H9 (cell line): ENCODE measurements around the gene TIPARP. TPM values are rescaled to one million over a fixed set of nuclear protein-coding genes. Genes with fewer than 3 reads are reported as not detected.

ENCODE experiments used
- DNase-seq: peaks from one replicate; pipeline ENCODE4 v3.0.0-alpha.2; 2017
- H2AFZ ChIP-seq: one replicate; pipeline ENCODE4 v1.6.1; 2013; ENCODE audit warnings: mild to moderate bottlenecking, low read length, control low read depth, moderate library complexity
- H2AK5ac ChIP-seq: 2 replicates; pipeline ENCODE4 v1.6.1; 2013; ENCODE audit warnings: low read length, control low read depth, mixed read lengths; ENCODE audit not compliant: insufficient read length
- H2BK120ac ChIP-seq: one replicate; pipeline ENCODE4 v1.6.1; 2013; ENCODE audit warnings: low read depth, mild to moderate bottlenecking, low read length, control low read depth, inconsistent platforms; ENCODE audit not compliant: poor library complexity, severe bottlenecking
- H2BK12ac ChIP-seq: 2 replicates; pipeline ENCODE4 v1.6.1; 2013; ENCODE audit warnings: low read length, control low read depth, mixed read lengths, low read depth; ENCODE audit not compliant: insufficient read length
- H2BK15ac ChIP-seq: 2 replicates; pipeline ENCODE4 v1.6.1; 2013; ENCODE audit warnings: low read depth, low read length, control low read depth
- H2BK20ac ChIP-seq: one replicate; pipeline ENCODE4 v1.6.1; 2013; ENCODE audit warnings: low read depth, mild to moderate bottlenecking, low read length, control low read depth, inconsistent platforms; ENCODE audit not compliant: poor library complexity, severe bottlenecking
- H2BK5ac ChIP-seq: 2 replicates; pipeline ENCODE4 v1.6.1; 2013; ENCODE audit warnings: low read length, control low read depth, mixed read lengths; ENCODE audit not compliant: insufficient read length
- H3K14ac ChIP-seq: 2 replicates; pipeline ENCODE4 v1.6.1; 2013; ENCODE audit warnings: low read length, control low read depth; ENCODE audit not compliant: insufficient read depth
- H3K18ac ChIP-seq: 2 replicates; pipeline ENCODE4 v1.6.1; 2013; ENCODE audit warnings: low read depth, mild to moderate bottlenecking, mixed read lengths, low read length, control low read depth; ENCODE audit not compliant: insufficient read length
- H3K23ac ChIP-seq: 2 replicates; pipeline ENCODE4 v1.6.1; 2013; ENCODE audit warnings: low read length, control low read depth, mixed read lengths, low read depth; ENCODE audit not compliant: insufficient read length
- H3K23me2 ChIP-seq: 2 replicates; pipeline ENCODE4 v1.6.1; 2013; ENCODE audit warnings: low read depth, mild to moderate bottlenecking, mixed read lengths, low read length, control low read depth; ENCODE audit not compliant: insufficient read length, poor library complexity, severe bottlenecking
- H3K27ac ChIP-seq: 2 replicates; pipeline ENCODE4 v1.5.1; 2013; ENCODE audit warnings: low read length, control low read depth, mixed read lengths, low read depth; ENCODE audit not compliant: insufficient read length
- H3K27me3 ChIP-seq: 2 replicates; pipeline ENCODE4 v1.6.1; 2013; ENCODE audit warnings: low read length, control low read depth, inconsistent platforms; ENCODE audit not compliant: insufficient read depth
- H3K4ac ChIP-seq: 2 replicates; pipeline ENCODE4 v1.6.1; 2013; ENCODE audit warnings: low read depth, mild to moderate bottlenecking, control low read depth, inconsistent platforms, low read length, moderate library complexity
- H3K4me1 ChIP-seq: 2 replicates; pipeline ENCODE4 v1.6.1; 2013; ENCODE audit warnings: low read length, control low read depth, inconsistent platforms; ENCODE audit not compliant: insufficient read depth
- H3K4me2 ChIP-seq: 2 replicates; pipeline ENCODE4 v1.6.1; 2013; ENCODE audit warnings: low read length, control low read depth, mixed read lengths; ENCODE audit not compliant: insufficient read length, insufficient read depth
- H3K56ac ChIP-seq: 2 replicates; pipeline ENCODE4 v1.6.1; 2013; ENCODE audit warnings: low read depth, mild to moderate bottlenecking, mixed read lengths, low read length, control low read depth; ENCODE audit not compliant: insufficient read length
- H3K79me1 ChIP-seq: 2 replicates; pipeline ENCODE4 v1.6.1; 2013; ENCODE audit warnings: low read depth, mild to moderate bottlenecking, moderate library complexity, low read length, control low read depth, inconsistent platforms; ENCODE audit not compliant: insufficient read depth, poor library complexity, severe bottlenecking
- H3K79me2 ChIP-seq: 2 replicates; pipeline ENCODE4 v1.6.1; 2013; ENCODE audit warnings: low read length, control low read depth, inconsistent platforms; ENCODE audit not compliant: insufficient read depth
- H3K9ac ChIP-seq: 2 replicates; pipeline ENCODE4 v1.6.1; 2013; ENCODE audit warnings: low read length, control low read depth, mixed read lengths; ENCODE audit not compliant: insufficient read length; ENCODE audit errors: extremely low read depth
- H3K9me3 ChIP-seq: one replicate; pipeline ENCODE4 v1.6.1; 2013; ENCODE audit warnings: low read depth, low read length, inconsistent platforms; ENCODE audit not compliant: control insufficient read depth
- H3T11ph ChIP-seq: one replicate; pipeline ENCODE4 v1.6.1; 2013; ENCODE audit warnings: mild to moderate bottlenecking, low read length, control low read depth, inconsistent platforms
- H4K20me1 ChIP-seq: one replicate; pipeline ENCODE4 v1.6.1; 2013; ENCODE audit not compliant: control insufficient read depth, insufficient read length, insufficient read depth
- H4K5ac ChIP-seq: 2 replicates; pipeline ENCODE4 v1.6.1; 2013; ENCODE audit warnings: low read depth, mild to moderate bottlenecking, mixed read lengths, low read length, control low read depth; ENCODE audit not compliant: insufficient read length
- H4K8ac ChIP-seq: replicated peaks from 2 replicates; pipeline ENCODE4 v1.6.1; 2013; ENCODE audit warnings: low read length, control low read depth, mixed read lengths, low read depth; ENCODE audit not compliant: insufficient read length
- H4K91ac ChIP-seq: 2 replicates; pipeline ENCODE4 v1.6.1; 2013; ENCODE audit warnings: low read depth, mild to moderate bottlenecking, moderate library complexity, mixed read lengths, low read length, control low read depth; ENCODE audit not compliant: insufficient read length
- H3K27ac Mint-ChIP-seq, 3 experiments: 2 replicates in 2 of 3; 3 replicates in 1 of 3; pipeline ENCODE4 v1.8.0; 2020 to 2021; ENCODE audit warnings: mixed read lengths in 3 of 3, mild to moderate bottlenecking in 1 of 3, moderate library complexity in 1 of 3
- H3K27me3 Mint-ChIP-seq: 2 replicates; pipeline ENCODE4 v1.8.0; 2021; ENCODE audit warnings: low read depth, mild to moderate bottlenecking, moderate library complexity, mixed read lengths
- H3K36me3 Mint-ChIP-seq, 3 experiments: 2 replicates in 2 of 3; 3 replicates in 1 of 3; pipeline ENCODE4 v1.8.0; 2020 to 2021; ENCODE audit warnings: low read depth in 3 of 3, mixed read lengths in 3 of 3; ENCODE audit not compliant: insufficient read depth in 1 of 3
- H3K4me1 Mint-ChIP-seq, 2 experiments: 2 replicates each; pipeline ENCODE4 v1.8.0; 2020; ENCODE audit warnings: mixed read lengths in 2 of 2
- H3K4me3 Mint-ChIP-seq, 2 experiments: 2 replicates in 1 of 2; 3 replicates in 1 of 2; pipeline ENCODE4 v1.8.0; 2020 to 2021; ENCODE audit warnings: mild to moderate bottlenecking in 2 of 2, mixed read lengths in 2 of 2, moderate library complexity in 1 of 2
- H3K9me3 Mint-ChIP-seq, 2 experiments: 2 replicates in 1 of 2; 3 replicates in 1 of 2; pipeline ENCODE4 v1.8.0; 2020; ENCODE audit warnings: mild to moderate bottlenecking in 2 of 2, mixed read lengths in 2 of 2, moderate library complexity in 1 of 2
- WGBS: extraction: QIAGEN DNeasy Blood & Tissue Kit; methylation state at CpG from one replicate; pipeline ENCODE4 v1.1.7; 2013; ENCODE audit warnings: missing lambda C conversion rate, low lambda C conversion rate, mixed read lengths; ENCODE audit not compliant: insufficient read length; ENCODE audit errors: extremely low coverage; 5-methylcytosine and 5-hydroxymethylcytosine counted together
- total RNA-seq: library from RNA; stranded (reverse); gene quantifications from 2 replicates; pipeline ENCODE4 v1.2.1, GENCODE V29; 2021
- TF ChIP-seq, protein P1 (sequence below): fragments of 200-600 bp; sonication (generic); conservative IDR thresholded peaks from 3 replicates; pipeline ENCODE4 v1.8.0; 2021; ENCODE audit warnings: antibody characterized with exemption, mild to moderate bottlenecking

TIPARP gene
- total RNA-seq, 1 experiment from 2014 or later = 5.9 TPM

DNA sequence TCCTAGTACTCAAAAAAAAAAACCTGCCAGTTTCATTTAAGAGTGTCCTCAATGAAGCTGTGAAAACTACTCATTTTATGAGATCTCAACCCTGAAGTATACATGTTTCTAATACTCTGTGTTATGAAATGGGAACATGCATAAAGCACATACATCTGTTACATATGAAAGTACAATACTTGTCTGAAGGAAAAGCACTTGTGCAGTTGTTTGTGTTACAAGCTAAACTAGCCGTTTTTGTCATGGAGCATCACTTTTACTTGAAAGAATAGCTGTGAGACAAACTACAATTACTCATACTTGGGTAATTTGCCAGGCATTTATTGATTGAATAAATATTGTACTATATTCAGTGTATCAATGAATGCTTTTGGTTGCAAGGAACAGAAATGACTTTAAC lies 72.7 kb downstream of the TIPARP start:
- Histone ChIP-seq H4K5ac (no peak overlapping the region), H2BK120ac (no peak overlapping the region), H4K8ac (no peak overlapping the region), H3K56ac (no peak overlapping the region), H3K27ac (no peak overlapping the region), H4K20me1 (no peaks in the 10 kb centered on the region), H3T11ph (no peak overlapping the region), H3K4me2 (no peak overlapping the region), H3K23me2 (peaks cover 4% of the 10 kb centered on the region), H3K23ac (no peak overlapping the region), H2AK5ac (no peak overlapping the region), H2BK20ac (no peak overlapping the region), H3K14ac (no peak overlapping the region), H3K79me2 (no peaks in the 10 kb centered on the region), H3K4ac (no peak overlapping the region), H3K9ac (no peak overlapping the region), H3K4me1 (peaks cover 7% of the 10 kb centered on the region), H4K91ac (no peak overlapping the region), H3K18ac (no peak overlapping the region), H2BK12ac (no peak overlapping the region), H2BK5ac (no peak overlapping the region), H2AFZ (no peak overlapping the region), H2BK15ac (no peak overlapping the region), H3K79me1 (no peaks in the 10 kb centered on the region), H3K9me3 (no peaks in the 10 kb centered on the region), H3K27me3 (no peaks in the 10 kb centered on the region)
- Mint-ChIP-seq H3K4me1 (peaks cover 29 to 42% of the 10 kb centered on the region in 2 experiments), H3K27ac (no peak overlapping the region), H3K9me3 (peaks cover 5 to 6% of the 10 kb centered on the region in 2 experiments; a peak in 3 of 5 replicates), H3K27me3 (no peaks in the 10 kb centered on the region), H3K36me3 (peaks cover 3 to 10% (median 7%) of the 10 kb centered on the region in 3 experiments; a peak in 6 of 7 replicates), H3K4me3 (no peak overlapping the region)
- TF ChIP-seq, protein P1, sequence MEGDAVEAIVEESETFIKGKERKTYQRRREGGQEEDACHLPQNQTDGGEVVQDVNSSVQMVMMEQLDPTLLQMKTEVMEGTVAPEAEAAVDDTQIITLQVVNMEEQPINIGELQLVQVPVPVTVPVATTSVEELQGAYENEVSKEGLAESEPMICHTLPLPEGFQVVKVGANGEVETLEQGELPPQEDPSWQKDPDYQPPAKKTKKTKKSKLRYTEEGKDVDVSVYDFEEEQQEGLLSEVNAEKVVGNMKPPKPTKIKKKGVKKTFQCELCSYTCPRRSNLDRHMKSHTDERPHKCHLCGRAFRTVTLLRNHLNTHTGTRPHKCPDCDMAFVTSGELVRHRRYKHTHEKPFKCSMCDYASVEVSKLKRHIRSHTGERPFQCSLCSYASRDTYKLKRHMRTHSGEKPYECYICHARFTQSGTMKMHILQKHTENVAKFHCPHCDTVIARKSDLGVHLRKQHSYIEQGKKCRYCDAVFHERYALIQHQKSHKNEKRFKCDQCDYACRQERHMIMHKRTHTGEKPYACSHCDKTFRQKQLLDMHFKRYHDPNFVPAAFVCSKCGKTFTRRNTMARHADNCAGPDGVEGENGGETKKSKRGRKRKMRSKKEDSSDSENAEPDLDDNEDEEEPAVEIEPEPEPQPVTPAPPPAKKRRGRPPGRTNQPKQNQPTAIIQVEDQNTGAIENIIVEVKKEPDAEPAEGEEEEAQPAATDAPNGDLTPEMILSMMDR = no peak
- no peak for DNase-seq
- WGBS = no CpG with 5 or more reads among the region's 1 CpG
